CD14-positive monocyte (primary cell): ENCODE data around the gene UBE2Q1. TPM values are rescaled to one million over a fixed set of nuclear protein-coding genes. Genes with fewer than 3 reads are reported as not detected.

Experiments used
- DNase-seq, 3 donors: peaks; one replicate each; pipeline ENCODE4 v3.0.0-alpha.2; 2011 to 2022
- H2AFZ ChIP-seq: 2 replicates; pipeline ENCODE4 v1.6.0; 2012; ENCODE audit warnings: mild to moderate bottlenecking, low read depth, low read length, inconsistent platforms; ENCODE audit not compliant: insufficient read depth, poor library complexity, severe bottlenecking
- H3K27ac ChIP-seq, 2 donors: 1 replicate in 1 of 2; 2 replicates in 1 of 2; pipeline ENCODE4 v1.5.1; 2012 to 2013; ENCODE audit warnings: low read length in 2 of 2, control low read depth in 1 of 2, inconsistent platforms in 1 of 2, low read depth in 1 of 2, mild to moderate bottlenecking in 1 of 2
- H3K27me3 ChIP-seq, 2 donors: one replicate each; pipeline versions ENCODE4 v1.6.0 to v1.6.1; 2011 to 2013; ENCODE audit warnings: low read length in 2 of 2; ENCODE audit not compliant: control insufficient read depth in 2 of 2, insufficient read depth in 2 of 2
- H3K36me3 ChIP-seq, 2 donors: replicated peaks in 1 of 2; 1 replicate in 1 of 2; 2 replicates in 1 of 2; pipeline versions ENCODE4 v1.5.1 to v1.6.1; 2012 to 2013; ENCODE audit warnings: low read length in 2 of 2, control low read depth in 1 of 2, inconsistent platforms in 1 of 2, mild to moderate bottlenecking in 1 of 2; ENCODE audit not compliant: insufficient read depth in 2 of 2, control insufficient read depth in 1 of 2
- H3K4me1 ChIP-seq, 2 donors: 1 replicate in 1 of 2; 2 replicates in 1 of 2; pipeline versions ENCODE4 v1.5.1 to v1.6.1; 2012 to 2013; ENCODE audit warnings: low read length in 2 of 2, control low read depth in 1 of 2, inconsistent platforms in 1 of 2, mild to moderate bottlenecking in 1 of 2, moderate library complexity in 1 of 2; ENCODE audit not compliant: insufficient read depth in 2 of 2, control insufficient read depth in 1 of 2
- H3K4me2 ChIP-seq: replicated peaks from 2 replicates; pipeline ENCODE3; 2012; ENCODE audit warnings: low read length, moderate library complexity, mild to moderate bottlenecking; ENCODE audit not compliant: poor library complexity, severe bottlenecking; ENCODE audit errors: extremely low read depth
- H3K4me3 ChIP-seq, 3 experiments: fragments of 200-600 bp in 1 of 3; sonication (generic) in 1 of 3; replicated peaks in 1 of 3; 1 replicate in 2 of 3; 2 replicates in 1 of 3; pipeline ENCODE4 v1.5.1; 2011 to 2013; ENCODE audit warnings: low read length in 3 of 3, mild to moderate bottlenecking in 3 of 3, control low read depth in 2 of 3, low read depth in 2 of 3, inconsistent platforms in 1 of 3, moderate library complexity in 1 of 3
- H3K79me2 ChIP-seq: 2 replicates; pipeline ENCODE4 v1.6.0; 2012; ENCODE audit warnings: mild to moderate bottlenecking, control low read depth, inconsistent platforms, low read length, moderate library complexity; ENCODE audit not compliant: insufficient read depth
- H3K9ac ChIP-seq: 2 replicates; pipeline ENCODE4 v1.6.0; 2017; ENCODE audit warnings: low read length, mild to moderate bottlenecking; ENCODE audit not compliant: insufficient read depth, poor library complexity, severe bottlenecking
- H3K9me3 ChIP-seq, 2 donors: replicated peaks in 1 of 2; 1 replicate in 1 of 2; 2 replicates in 1 of 2; pipeline versions ENCODE4 v1.5.1 to v1.6.1; 2012 to 2013; ENCODE audit warnings: low read length in 2 of 2, control low read depth in 1 of 2; ENCODE audit not compliant: control insufficient read depth in 1 of 2, insufficient read depth in 1 of 2
- H4K20me1 ChIP-seq: 2 replicates; pipeline ENCODE4 v1.6.0; 2012; ENCODE audit warnings: mild to moderate bottlenecking, low read length, control low read depth, moderate library complexity; ENCODE audit not compliant: insufficient read depth
- H3K27ac Mint-ChIP-seq, 7 donors: one replicate each; pipeline ENCODE4 v1.8.0; 2020; ENCODE audit warnings: mild to moderate bottlenecking in 7 of 7, mixed read lengths in 7 of 7, moderate library complexity in 6 of 7, inconsistent platforms in 2 of 7
- H3K27me3 Mint-ChIP-seq, 3 donors: one replicate each; pipeline ENCODE4 v1.8.0; 2021 to 2022; ENCODE audit warnings: low read depth in 3 of 3, mild to moderate bottlenecking in 3 of 3, mixed read lengths in 3 of 3, moderate library complexity in 3 of 3, inconsistent platforms in 1 of 3
- H3K36me3 Mint-ChIP-seq, 2 donors: one replicate each; pipeline ENCODE4 v1.8.0; 2020; ENCODE audit warnings: mixed read lengths in 2 of 2, inconsistent platforms in 1 of 2, mild to moderate bottlenecking in 1 of 2
- H3K4me1 Mint-ChIP-seq: one replicate; pipeline ENCODE4 v1.8.0; 2020; ENCODE audit warnings: mild to moderate bottlenecking, mixed read lengths
- H3K4me3 Mint-ChIP-seq, 2 donors: one replicate each; pipeline ENCODE4 v1.8.0; 2020; ENCODE audit warnings: mild to moderate bottlenecking in 2 of 2, mixed read lengths in 2 of 2, moderate library complexity in 1 of 2
- H3K9me3 Mint-ChIP-seq, 7 donors: one replicate each; pipeline ENCODE4 v1.8.0; 2020 to 2022; ENCODE audit warnings: mixed read lengths in 7 of 7, mild to moderate bottlenecking in 6 of 7, moderate library complexity in 6 of 7, inconsistent platforms in 2 of 7
- CTCF ChIP-seq: fragments of 200-600 bp; IDR thresholded peaks from one replicate; pipeline ENCODE4 v1.8.0; 2022; ENCODE audit warnings: antibody characterized with exemption, mild to moderate bottlenecking
- WGBS: methylation state at CpG from one replicate; pipeline ENCODE4 v1.1.5; 2013; ENCODE audit warnings: missing lambda C conversion rate; ENCODE audit not compliant: insufficient coverage; 5-methylcytosine and 5-hydroxymethylcytosine counted together
- intact Hi-C, 2 donors: fragments of 100-400 bp; cut with micrococcal nuclease; formaldehyde crosslinking; loops; one replicate each; pipeline versions ENCODE4 v1.15.0 to v1.15.1; 2023
- polyA plus RNA-seq, 3 donors: library from polyadenylated mRNA; depleted of rRNA in 1 of 3; unstranded in 2 of 3; stranded (reverse) in 1 of 3; fragments of 300-500 nt in 2 of 3; fragments of >200 nt in 1 of 3; fragmentation: Illumina TruSeq in 2 of 3; gene quantifications; 1 replicate in 2 of 3; 2 replicates in 1 of 3; pipeline ENCODE4 v1.2.3, GENCODE V29; 2012 to 2021

Gene UBE2Q1
- polyA plus RNA-seq, 3 donors = 6.4 to 22.6 (median 8.4) TPM

GRCh38 chr1:154559466-154560044 is 1.1 kb upstream of the UBE2Q1 start:
- Histone ChIP-seq H3K4me2 (peak overlapping the region; percentile 99), H3K36me3 (peaks cover 14 to 20% of the 10 kb centered on the region in 2 donors), H3K79me2 (peaks cover 35% of the 10 kb centered on the region), H4K20me1 (peaks cover 31% of the 10 kb centered on the region), H3K27me3 (no peaks in the 10 kb centered on the region), H3K27ac (peak overlapping the region; percentile 85 to 92), H3K4me1 (peaks cover 26 to 27% of the 10 kb centered on the region in 2 donors), H3K4me3 (peak overlapping the region; percentile 48 to 90 (median 64)), H3K9ac (peak overlapping the region; percentile 95), H2AFZ (peak overlapping the region; percentile 93), H3K9me3 (no peaks in the 10 kb centered on the region)
- Mint-ChIP-seq H3K4me1 (peaks cover 29% of the 10 kb centered on the region), H3K27ac (peak overlapping the region; percentile 88 to 99 (median 96)), H3K27me3 (peaks cover 0 to 3% (median 2%) of the 10 kb centered on the region in 3 donors), H3K36me3 (peaks cover 17 to 21% of the 10 kb centered on the region in 2 donors), H3K9me3 (no peaks in the 10 kb centered on the region), H3K4me3 (peak overlapping the region; percentile 86 to 96)
- intact Hi-C loops = loop anchor here (2.0 to 10.0 kb wide), 8 partner anchors 48 to 583 kb away; partner anchors contain the start of genes ADAR (in 1 of the 2), DPM3 (in 1 of the 2), KCNN3 (in 1 of the 2) and PMVK (in 1 of the 2)
- 17% methylated on average over 10 of the region's 13 CpGs for WGBS
- DNase-seq = peak; percentile 80 to 87 (median 83)
- TF ChIP-seq CTCF = peak; percentile 95

- peak overlapping the region; percentile 95 for H3K9ac ChIP-seq
- Mint-ChIP-seq H3K4me1 (peaks cover 29% of the 10 kb centered on the region), H3K9me3 (no peaks in the 10 kb centered on the region), H3K27ac (peak overlapping the region; percentile 88 to 99 (median 96)), H3K27me3 (peaks cover 0 to 2% (median 1%) of the 10 kb centered on the region in 3 donors), H3K4me3 (peak overlapping the region; percentile 86 to 96), H3K36me3 (peaks cover 22 to 27% of the 10 kb centered on the region in 2 donors)
- H3K79me2 ChIP-seq = peaks cover 35% of the 10 kb centered on the region
- no peak for TF ChIP-seq CTCF
- H3K4me1 ChIP-seq = peaks cover 26 to 27% of the 10 kb centered on the region in 2 donors
- H3K27me3 ChIP-seq = no peaks in the 10 kb centered on the region
- no peaks in the 10 kb centered on the region for H3K9me3 ChIP-seq
- peak; percentile 96 to 100 (median 100) for DNase-seq
- peaks cover 37% of the 10 kb centered on the region for H4K20me1 ChIP-seq
- peaks cover 21 to 26% of the 10 kb centered on the region in 2 donors for H3K36me3 ChIP-seq
- peak overlapping the region; percentile 48 to 90 (median 64) for H3K4me3 ChIP-seq
- WGBS = under 1% methylated on average over 51 of the region's 57 CpGs
- intact Hi-C loops = loop anchor here (2.0 to 10.0 kb wide), 8 partner anchors 48 to 583 kb away; partner anchors contain the start of genes ADAR (in 1 of the 2), DPM3 (in 1 of the 2), KCNN3 (in 1 of the 2) and PMVK (in 1 of the 2)
- peak overlapping the region; percentile 93 for H2AFZ ChIP-seq
- peak overlapping the region; percentile 99 for H3K4me2 ChIP-seq
- H3K27ac ChIP-seq = peak overlapping the region; percentile 85 to 92
Observed at GRCh38 chr1:154558720-154559465, 431 bp upstream of the UBE2Q1 start.
